Stimulated activated CD4-positive, alpha-beta T cell treated with anti-CD3 and anti-CD28 coated beads, Interleukin-2, amount 100 ng/mL, for 4 hours (primary cell): ENCODE data around the gene CELF2.
A peak's percentile ranks its signal among the peaks of the same experiment; 100 is the strongest.
"Not testable (repeated sequence)": the region's sequence is repeated elsewhere in the genome, so short reads cannot be mapped to it uniquely, and the experiment has no call there.

ENCODE experiments used
- DNase-seq: peaks from one replicate; pipeline ENCODE4 v3.0.0-alpha.2; 2020; ENCODE audit warnings: low read depth

Gene CELF2

DNA sequence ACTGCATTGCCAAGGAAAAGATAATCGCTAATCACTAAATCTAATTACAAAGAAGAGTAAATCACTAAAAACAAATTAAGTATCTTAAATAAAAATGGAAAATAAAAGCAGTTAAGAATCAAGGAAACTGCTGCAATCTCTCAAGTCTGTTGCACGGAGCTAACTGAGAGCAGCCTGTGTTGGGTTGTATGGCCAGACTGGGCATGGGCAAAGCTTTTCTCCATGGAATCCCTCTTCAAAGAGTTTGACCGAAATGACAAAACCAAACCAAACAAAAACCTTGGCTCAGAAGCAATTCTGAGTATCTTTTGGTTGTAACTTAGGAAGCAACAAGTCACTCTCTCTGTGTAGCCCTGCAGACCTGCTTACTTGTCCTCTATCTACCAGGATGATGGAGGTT is 78.8 kb downstream of the CELF2 start:
- no peak for DNase-seq

DNA sequence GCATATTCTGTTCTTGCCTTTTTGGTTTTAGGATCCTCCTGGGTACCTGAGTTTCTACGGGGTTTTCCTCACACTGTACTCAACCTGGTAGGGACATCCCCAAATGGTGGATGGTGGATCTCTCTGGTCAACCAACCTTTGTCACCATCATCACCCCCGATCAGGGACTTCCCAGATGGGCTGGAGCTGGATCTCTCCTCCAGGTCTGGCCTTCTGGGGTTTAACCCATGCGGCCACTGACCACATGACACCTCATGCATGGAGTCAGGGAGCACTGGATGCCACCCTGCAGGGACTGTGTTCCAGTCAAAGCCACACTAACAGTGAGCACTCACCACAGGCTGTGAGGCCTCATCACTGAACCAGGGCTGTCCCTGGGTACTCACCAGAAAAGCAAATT is 80.0 kb downstream of the CELF2 start:
- no peak for DNase-seq

- DNase-seq = no peak
Observed at GRCh38 chr10:11098666-11099065, 81.0 kb downstream of the CELF2 start.

- no peak for DNase-seq
Observed at GRCh38 chr10:11104772-11105675, 87.4 kb downstream of the CELF2 start.

GRCh38 chr10:11105676-11106004 is 88.0 kb downstream of the CELF2 start:
- DNase-seq = no peak

GRCh38 chr10:11106621-11107374 is 89.1 kb downstream of the CELF2 start:
- DNase-seq = no peak

- DNase-seq = no peak
Observed at GRCh38 chr10:11107948-11108347, 90.3 kb downstream of the CELF2 start.

GRCh38 chr10:11108356-11108755 is 90.7 kb downstream of the CELF2 start:
- DNase-seq = no peak

DNA sequence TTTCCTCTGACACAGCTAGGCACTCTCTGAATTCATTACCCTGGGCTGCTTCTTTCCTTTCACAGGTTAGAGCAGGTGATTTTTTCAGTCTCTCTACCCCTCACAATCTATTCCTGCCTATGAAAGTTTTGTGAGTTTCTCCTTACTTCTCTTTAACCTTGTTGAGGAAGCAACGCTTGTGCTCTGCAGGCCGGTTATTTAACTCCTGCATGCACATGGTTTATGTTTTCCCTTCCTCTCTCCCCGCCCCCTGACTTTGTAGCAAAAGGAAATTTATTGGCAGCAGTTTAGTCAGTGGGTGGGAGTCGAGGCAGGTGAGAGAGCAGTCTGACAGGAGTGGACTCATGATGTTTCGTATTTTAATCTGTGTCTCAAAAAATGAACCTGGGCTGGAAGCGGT is 91.9 kb downstream of the CELF2 start:
- DNase-seq = no peak

GRCh38 chr10:11110539-11110938 is 92.9 kb downstream of the CELF2 start:
- DNase-seq = no peak

DNA sequence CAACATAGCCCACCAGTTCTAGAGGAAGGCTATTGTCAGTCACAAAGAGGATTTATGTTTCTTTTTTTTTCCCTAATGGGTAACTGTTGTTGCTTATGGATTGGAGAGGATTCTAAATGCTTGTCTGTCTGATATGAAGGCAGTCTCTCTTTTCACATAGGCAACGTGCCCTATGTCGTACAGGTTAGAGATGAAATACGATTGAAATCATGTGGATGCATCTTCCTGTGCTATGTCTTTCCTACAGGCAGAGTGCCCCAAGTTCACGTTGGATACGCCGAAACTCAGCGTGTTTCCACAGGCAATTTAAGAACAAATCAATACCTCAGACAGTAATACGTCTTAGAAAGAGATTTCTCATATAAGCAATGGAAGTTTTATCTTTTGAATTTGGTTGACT is 93.8 kb downstream of the CELF2 start:
- DNase-seq = no peak

DNA sequence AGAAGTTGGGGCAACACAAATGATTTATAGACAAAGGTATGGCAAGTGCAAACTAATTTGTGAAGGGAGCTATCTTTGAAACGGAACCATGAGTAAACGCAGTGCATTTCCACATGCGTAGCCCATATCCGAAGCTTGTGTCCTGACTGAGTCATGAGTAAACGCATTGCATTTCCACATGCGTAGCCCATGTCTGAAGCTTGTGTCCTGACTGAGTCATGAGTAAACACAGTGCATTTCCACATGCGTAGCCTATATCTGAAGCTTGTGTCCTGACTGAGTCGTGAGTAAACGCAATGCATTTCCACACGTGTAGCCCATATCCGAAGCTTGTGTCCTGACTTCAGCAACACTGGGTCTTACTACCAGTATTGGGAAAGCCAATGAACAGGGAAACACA is 95.0 kb downstream of the CELF2 start:
- DNase-seq = no peak

DNA sequence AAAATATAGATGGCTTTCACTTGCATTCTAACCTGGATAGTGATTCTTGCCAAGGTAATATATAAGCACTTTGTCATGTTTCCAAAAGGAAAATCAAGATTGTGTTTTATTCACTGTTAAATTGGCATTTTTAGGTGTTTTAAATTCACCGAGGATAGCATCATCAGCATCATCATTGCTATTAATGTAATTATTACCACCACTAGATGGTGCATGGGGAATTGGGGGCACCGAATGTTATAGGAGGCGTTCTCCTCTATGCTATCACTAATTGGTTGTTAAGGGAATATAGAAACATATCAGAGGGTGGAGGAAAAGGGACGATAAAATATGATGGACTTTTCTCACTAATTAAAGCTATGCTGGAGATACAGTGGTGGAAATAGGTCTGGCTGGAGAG is 95.5 kb downstream of the CELF2 start:
- peak; percentile 34 for DNase-seq

GRCh38 chr10:11114269-11114668 is 96.6 kb downstream of the CELF2 start:
- no peak for DNase-seq

GRCh38 chr10:11115337-11115736 is 97.7 kb downstream of the CELF2 start:
- DNase-seq = no peak

- no peak for DNase-seq
Observed at GRCh38 chr10:11116361-11116760, 98.7 kb downstream of the CELF2 start.

DNA sequence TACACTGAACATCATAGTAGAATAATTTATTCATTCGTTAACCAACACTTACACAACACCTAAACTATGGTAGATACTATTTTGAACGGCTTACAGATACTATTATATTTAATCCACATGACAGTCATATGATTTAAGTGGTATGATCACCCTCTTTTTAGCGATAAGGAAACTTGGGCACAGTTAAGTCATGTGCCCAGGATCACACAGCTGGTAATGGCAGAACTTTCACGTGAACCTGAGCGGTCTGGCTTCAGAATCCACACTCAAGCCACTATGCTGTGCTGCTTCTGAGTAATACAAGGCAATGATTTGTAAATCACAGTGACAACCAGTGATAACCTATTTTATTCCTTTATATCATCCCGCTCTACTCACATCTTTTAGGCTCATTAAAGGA is 99.1 kb downstream of the CELF2 start:
- DNase-seq = no peak

- no peak for DNase-seq
Observed at GRCh38 chr10:11118686-11119085, 101.0 kb downstream of the CELF2 start.

DNA sequence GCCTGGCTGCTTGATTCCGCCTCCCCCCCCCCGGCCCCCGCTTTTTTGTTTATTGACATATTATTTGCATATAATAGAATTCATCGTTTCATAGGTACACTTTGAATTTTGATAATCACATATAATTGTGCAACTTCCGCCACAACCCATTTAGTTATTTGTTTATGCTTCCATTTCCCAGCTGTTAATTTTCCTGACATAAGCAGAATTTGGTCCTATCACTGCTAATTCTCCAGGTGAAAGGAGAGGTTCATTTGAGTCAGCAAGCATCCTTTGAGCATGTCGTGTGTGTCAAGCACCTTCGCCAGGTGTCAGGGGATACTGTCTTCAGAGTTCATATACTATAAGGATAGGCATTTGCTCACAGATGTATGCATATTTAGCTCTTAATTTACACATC is 102.2 kb downstream of the CELF2 start:
- no peak for DNase-seq

- no peak for DNase-seq
Observed at GRCh38 chr10:11120711-11121110, 103.0 kb downstream of the CELF2 start.

DNA sequence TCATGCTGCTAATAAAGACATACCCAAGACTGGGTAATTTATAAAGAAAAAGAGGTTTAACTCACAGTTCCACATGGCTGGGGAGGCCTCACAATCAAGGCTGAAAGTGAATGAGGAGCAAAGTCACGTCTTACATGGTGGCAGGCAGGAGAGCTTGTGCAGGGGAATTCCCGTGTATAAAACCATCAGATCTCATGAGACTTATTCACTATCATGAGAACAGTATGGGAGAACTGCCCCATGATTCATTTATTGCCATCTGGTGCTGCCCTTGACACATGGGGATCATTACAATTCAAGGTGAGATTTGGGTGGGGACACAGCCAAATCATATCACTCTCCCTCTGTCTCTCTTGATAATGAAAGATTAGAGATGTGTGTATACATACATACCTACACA is 106.2 kb downstream of the CELF2 start:
- DNase-seq = not testable (repeated sequence)

- no peak for DNase-seq
Observed at GRCh38 chr10:11125004-11125403, 107.3 kb downstream of the CELF2 start.

DNA sequence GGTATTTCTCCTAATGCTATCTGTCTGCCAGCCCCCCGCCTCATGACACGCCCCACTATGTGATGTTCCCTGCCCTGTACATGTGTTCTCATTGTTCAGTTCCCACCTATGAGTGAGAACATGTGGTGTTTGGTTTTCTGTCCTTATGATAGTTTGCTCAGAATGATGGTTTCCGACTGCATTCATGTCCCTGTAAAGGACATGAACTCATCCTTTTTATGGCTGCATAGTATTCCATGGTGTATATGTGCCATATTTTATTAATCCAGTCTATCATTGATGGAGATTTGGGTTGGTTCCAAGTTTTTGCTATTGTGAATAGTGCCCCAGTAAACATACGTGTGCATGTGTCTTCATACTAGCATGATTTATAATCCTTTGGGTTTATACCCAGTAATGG is 109.3 kb downstream of the CELF2 start:
- DNase-seq = not testable (repeated sequence)
